Erythroblast (primary cell): ENCODE results near the gene HBB.

Experiments
- GATA1 ChIP-seq: IDR thresholded peaks from 2 replicates; pipeline ENCODE4 v1.6.1; 2011; ENCODE audit warnings: low read depth, mild to moderate bottlenecking, control low read depth, low read length, moderate library complexity
- POLR2A ChIP-seq: IDR thresholded peaks from 2 replicates; pipeline ENCODE4 v1.6.1; 2011; ENCODE audit warnings: mild to moderate bottlenecking, low read length

GRCh38 chr11:5239046-5239445 lies 12.2 kb upstream of the HBB start:
- peak; percentile 44 for TF ChIP-seq POLR2A
- TF ChIP-seq GATA1: no peak
